ENCODE results near the gene SAMD5.

DNA sequence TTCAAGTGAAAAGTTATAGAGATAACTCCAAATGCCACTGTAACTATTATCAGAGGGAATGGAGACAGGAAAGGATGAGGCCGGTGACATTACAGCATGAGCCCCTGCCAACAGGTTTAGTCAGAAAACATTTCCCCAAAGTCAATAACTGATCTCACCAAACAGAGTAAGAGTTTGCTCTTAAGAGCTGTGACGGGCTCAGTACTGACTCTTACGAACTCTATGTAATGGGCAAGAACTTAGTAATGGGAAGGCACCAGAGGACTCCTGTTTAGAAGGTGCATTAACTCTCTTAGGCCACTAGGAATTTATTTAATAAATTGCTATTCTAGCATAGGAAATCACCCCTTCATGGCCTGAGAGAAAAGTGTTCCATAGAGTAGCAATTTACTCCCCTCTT is 76.8 kb downstream of the SAMD5 start:
- TF ChIP-seq CTCF (IDR thresholded peaks at IDR 0.05) (no peak), POLR2A (IDR thresholded peaks at IDR 0.05) (no peak)
